GM12864 (cell line): Measurements from ENCODE around the gene RHBDD1.

ENCODE experiments used
- DNase-seq: peaks from one replicate; pipeline ENCODE4 v3.0.0-alpha.2; 2011; ENCODE audit warnings: low read depth
- H3K4me3 ChIP-seq: 2 replicates; pipeline ENCODE4 v1.5.1; 2011; ENCODE audit warnings: mild to moderate bottlenecking, low read depth, low read length, control low read depth
- CTCF ChIP-seq: IDR thresholded peaks from 2 replicates; pipeline ENCODE4 v1.5.1; 2011; ENCODE audit warnings: low read depth, mild to moderate bottlenecking, moderate library complexity, low read length, control low read depth, inconsistent platforms; ENCODE audit errors: missing control alignments

RHBDD1 gene

GRCh38 chr2:227013881-227014280 is 178.0 kb downstream of the RHBDD1 start:
- TF ChIP-seq CTCF = no peak
- no peak overlapping the region for H3K4me3 ChIP-seq
- no peak for DNase-seq

GRCh38 chr2:227016894-227017293 is 181.0 kb downstream of the RHBDD1 start:
- no peak overlapping the region for H3K4me3 ChIP-seq
- no peak for DNase-seq
- TF ChIP-seq CTCF = no peak

DNA sequence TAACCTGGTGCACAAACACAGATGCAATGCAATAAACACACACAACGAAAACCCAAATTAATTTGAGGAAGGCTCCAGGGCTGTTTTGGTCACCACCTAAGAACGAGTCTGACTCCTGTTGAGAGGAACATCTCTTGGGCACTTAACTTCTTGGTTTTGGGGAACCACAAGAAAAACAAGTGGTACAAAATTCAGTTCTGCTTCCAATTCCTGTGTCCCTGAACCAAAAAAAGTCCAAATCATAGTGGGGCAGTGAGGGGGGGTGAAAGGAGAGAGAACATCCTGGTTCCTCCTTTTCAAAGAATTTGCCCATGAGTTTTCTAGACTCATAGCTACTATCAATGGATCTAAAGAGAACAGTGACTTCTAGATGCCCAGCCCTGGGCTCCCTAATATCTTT is 184.6 kb downstream of the RHBDD1 start:
- no peak for TF ChIP-seq CTCF
- DNase-seq = no peak
- no peak overlapping the region for H3K4me3 ChIP-seq

DNA sequence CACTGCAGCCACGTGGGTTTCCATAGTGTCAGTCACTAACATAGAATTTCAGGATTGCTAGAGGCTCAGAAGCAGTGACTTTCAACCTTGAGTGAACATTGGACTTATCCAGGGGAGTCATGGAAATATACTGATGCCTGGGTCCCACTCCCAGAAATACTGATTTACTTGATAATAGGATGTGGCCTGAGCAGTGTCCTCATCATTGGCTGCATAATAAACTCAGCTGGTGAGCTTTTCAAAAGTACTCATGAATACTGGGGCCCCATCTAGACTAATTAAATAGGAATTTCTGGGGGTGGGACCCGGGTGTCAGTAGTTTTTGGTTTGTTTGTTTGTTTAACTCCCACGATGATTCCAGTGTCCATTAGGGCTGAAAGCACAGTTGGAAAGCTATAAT is 186.8 kb downstream of the RHBDD1 start:
- no peak for DNase-seq
- no peak for TF ChIP-seq CTCF
- H3K4me3 ChIP-seq = no peak overlapping the region

GRCh38 chr2:227025510-227025909 is 189.7 kb downstream of the RHBDD1 start:
- TF ChIP-seq CTCF = no peak
- no peak overlapping the region for H3K4me3 ChIP-seq
- no peak for DNase-seq

DNA sequence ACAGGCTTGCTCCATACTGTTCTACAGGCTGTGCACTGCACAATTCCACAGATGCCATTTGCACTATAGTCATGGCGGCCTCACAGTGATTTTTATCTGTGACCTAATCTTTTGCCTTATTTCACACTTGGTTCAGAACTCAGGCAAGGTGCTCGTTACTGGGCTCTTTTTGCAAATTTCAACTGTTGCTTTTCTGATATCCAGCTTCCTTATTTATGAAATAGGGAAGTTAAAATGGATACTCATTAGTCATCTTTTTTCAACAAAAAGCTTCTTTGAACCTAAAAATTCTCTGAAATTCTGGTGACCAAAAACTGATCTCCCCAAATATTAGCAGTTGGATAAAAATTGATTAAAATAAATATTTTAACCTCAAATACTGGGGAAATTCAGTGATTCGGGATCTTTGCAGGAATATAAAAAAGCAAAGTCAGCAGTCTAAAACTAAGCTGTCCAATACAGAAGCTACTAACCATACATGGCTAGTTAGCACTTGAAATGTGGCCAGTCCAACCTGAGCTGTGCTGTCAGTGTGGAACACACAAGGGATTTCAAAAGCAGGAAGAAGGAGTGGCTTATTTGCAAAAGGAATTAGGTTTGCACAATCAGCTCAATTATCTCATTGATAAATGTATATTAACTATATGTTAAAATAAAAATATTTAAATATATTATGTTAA is 193.7 kb downstream of the RHBDD1 start:
- DNase-seq = no peak
- TF ChIP-seq CTCF = no peak
- H3K4me3 ChIP-seq = no peak overlapping the region

GRCh38 chr2:227030789-227031188 is 194.9 kb downstream of the RHBDD1 start:
- TF ChIP-seq CTCF = no peak
- no peak overlapping the region for H3K4me3 ChIP-seq
- DNase-seq = no peak
